ENCODE data around the gene WDR88.

DNA sequence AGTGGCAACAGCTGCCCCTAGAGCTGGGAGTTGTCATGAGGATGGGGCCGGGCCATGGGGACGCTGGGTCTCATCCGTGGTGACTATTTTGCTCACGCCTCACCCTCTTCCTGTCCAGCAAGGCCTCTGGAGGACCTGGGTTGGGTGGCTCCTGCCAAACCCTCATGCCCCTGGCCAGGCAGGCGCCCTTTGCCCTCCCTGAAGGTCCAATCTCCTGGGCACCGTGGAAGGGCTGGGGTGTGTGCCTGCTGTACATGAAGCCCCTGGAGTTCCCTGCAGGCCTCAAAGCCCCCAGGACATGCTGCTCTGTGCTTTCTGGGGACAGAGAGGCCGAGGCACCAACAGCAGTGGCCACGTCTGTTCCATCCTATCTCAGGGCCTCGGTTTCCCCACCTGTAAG, 76.0 kb downstream of the WDR88 start:
- TF ChIP-seq, protein P1, sequence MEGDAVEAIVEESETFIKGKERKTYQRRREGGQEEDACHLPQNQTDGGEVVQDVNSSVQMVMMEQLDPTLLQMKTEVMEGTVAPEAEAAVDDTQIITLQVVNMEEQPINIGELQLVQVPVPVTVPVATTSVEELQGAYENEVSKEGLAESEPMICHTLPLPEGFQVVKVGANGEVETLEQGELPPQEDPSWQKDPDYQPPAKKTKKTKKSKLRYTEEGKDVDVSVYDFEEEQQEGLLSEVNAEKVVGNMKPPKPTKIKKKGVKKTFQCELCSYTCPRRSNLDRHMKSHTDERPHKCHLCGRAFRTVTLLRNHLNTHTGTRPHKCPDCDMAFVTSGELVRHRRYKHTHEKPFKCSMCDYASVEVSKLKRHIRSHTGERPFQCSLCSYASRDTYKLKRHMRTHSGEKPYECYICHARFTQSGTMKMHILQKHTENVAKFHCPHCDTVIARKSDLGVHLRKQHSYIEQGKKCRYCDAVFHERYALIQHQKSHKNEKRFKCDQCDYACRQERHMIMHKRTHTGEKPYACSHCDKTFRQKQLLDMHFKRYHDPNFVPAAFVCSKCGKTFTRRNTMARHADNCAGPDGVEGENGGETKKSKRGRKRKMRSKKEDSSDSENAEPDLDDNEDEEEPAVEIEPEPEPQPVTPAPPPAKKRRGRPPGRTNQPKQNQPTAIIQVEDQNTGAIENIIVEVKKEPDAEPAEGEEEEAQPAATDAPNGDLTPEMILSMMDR (IDR thresholded peaks at IDR 0.05), result no peak
- TF ChIP-seq ZFX (IDR thresholded peaks at IDR 0.05; ENCODE audit: borderline replicate concordance), result no peak

Data from 22Rv1 (cell line).